OCI-LY7 (cell line): Measurements from ENCODE around the gene PDXK. TPM values are rescaled to one million over a fixed set of nuclear protein-coding genes. Genes with fewer than 3 reads are reported as not detected.

Experiments used
- BruUV-seq: library from RNA; stranded (reverse); fragments of 400-500 nt; replicated peaks from 2 replicates; lab custom pipeline; 2021; lab: Mats Ljungman, UMichigan
- CTCF ChIA-PET: fragments of 300-600 bp; sonication (Branson Sonifier 250); formaldehyde crosslinking; loops from one replicate; lab custom pipeline; 2022; ENCODE audit warnings: antibody characterized with exemption; ENCODE audit not compliant: unreplicated experiment; lab: Charles Lee
- POLR2A ChIA-PET: fragments of 300-600 bp; sonication (Branson Sonifier 250); formaldehyde crosslinking; loops from one replicate; lab custom pipeline; 2022; ENCODE audit warnings: antibody characterized with exemption; lab: Charles Lee
- DNase-seq: peaks from one replicate; pipeline ENCODE4 v3.0.0-alpha.2; 2015; ENCODE audit warnings: low spot score
- H2AFZ ChIP-seq: fragments of 200-600 bp; sonication (generic), shearing (Covaris generic); 2 replicates; pipeline ENCODE4 v1.6.1; 2014; ENCODE audit warnings: mild to moderate bottlenecking, antibody characterized with exemption, low read length, moderate library complexity
- H3K27ac ChIP-seq: fragments of 200-600 bp; sonication (generic); 2 replicates; pipeline ENCODE4 v1.5.1; 2014; ENCODE audit warnings: mixed run types, low read depth, mild to moderate bottlenecking, moderate library complexity, low read length, inconsistent platforms; ENCODE audit not compliant: poor library complexity, severe bottlenecking
- H3K36me3 ChIP-seq: fragments of 200-600 bp; sonication (generic); 2 replicates; pipeline ENCODE4 v1.6.1; 2014; ENCODE audit warnings: mild to moderate bottlenecking, antibody characterized with exemption, low read length, moderate library complexity, mixed read lengths; ENCODE audit not compliant: insufficient read depth
- H3K4me1 ChIP-seq: fragments of 200-600 bp; sonication (generic); 2 replicates; pipeline ENCODE4 v1.5.1; 2014; ENCODE audit warnings: mild to moderate bottlenecking, low read length; ENCODE audit not compliant: insufficient read depth, poor library complexity, severe bottlenecking
- H3K4me2 ChIP-seq: fragments of 200-600 bp; sonication (generic); 2 replicates; pipeline ENCODE4 v1.6.1; 2014; ENCODE audit warnings: mild to moderate bottlenecking, low read length
- H3K4me3 ChIP-seq: fragments of 200-600 bp; sonication (generic); 2 replicates; pipeline ENCODE4 v1.5.1; 2014; ENCODE audit warnings: mild to moderate bottlenecking, low read depth, low read length; ENCODE audit not compliant: poor library complexity, severe bottlenecking
- H3K79me2 ChIP-seq: fragments of 200-600 bp; sonication (generic); 2 replicates; pipeline ENCODE4 v1.6.1; 2016; ENCODE audit warnings: low read depth, mild to moderate bottlenecking, low read length, moderate library complexity, mixed read lengths; ENCODE audit not compliant: insufficient read depth
- H3K9me2 ChIP-seq: fragments of 200-600 bp; sonication (generic); 2 replicates; pipeline ENCODE4 v1.6.1; 2016; ENCODE audit warnings: mild to moderate bottlenecking, low read length, mixed read lengths; ENCODE audit not compliant: insufficient read depth
- H3K9me3 ChIP-seq: fragments of 200-600 bp; sonication (generic); 2 replicates; pipeline ENCODE4 v1.6.1; 2014; ENCODE audit warnings: mild to moderate bottlenecking, mixed run types, low read length, mixed read lengths
- H4K20me1 ChIP-seq: fragments of 200-600 bp; sonication (generic); 2 replicates; pipeline ENCODE4 v1.6.1; 2014; ENCODE audit warnings: mild to moderate bottlenecking, antibody characterized with exemption, low read length, moderate library complexity, mixed read lengths; ENCODE audit not compliant: insufficient read depth
- CTCF ChIP-seq: fragments of 200-600 bp; sonication (generic); conservative IDR thresholded peaks from 2 replicates; pipeline ENCODE4 v1.5.1; 2014; ENCODE audit warnings: mild to moderate bottlenecking, antibody characterized with exemption, low read length, moderate library complexity, mixed read lengths
- EZH2phosphoT487 ChIP-seq: fragments of 200-600 bp; sonication (generic); IDR thresholded peaks from 2 replicates; pipeline ENCODE4 v1.6.1; 2018; ENCODE audit warnings: low read depth, borderline replicate concordance, mild to moderate bottlenecking, mixed run types, antibody characterized with exemption, low read length, moderate library complexity, mixed read lengths
- intact Hi-C: fragments of 100-400 bp; cut with micrococcal nuclease; formaldehyde crosslinking; loops from one replicate; pipeline ENCODE4 v1.10.0; 2022; ENCODE audit not compliant: unreplicated experiment
- total RNA-seq, 2 experiments: library from RNA; depleted of rRNA in 1 of 2; stranded (reverse); fragments of >200 nt in 1 of 2; shearing (Covaris generic) in 1 of 2; gene quantifications; 2 replicates each; pipeline ENCODE4 v1.2.3, GENCODE V29; 2014 to 2022

PDXK gene
- total RNA-seq, 2 experiments from 2014 or later: 32.8 to 67.0 TPM

- Histone ChIP-seq H3K4me1 (peaks cover 28% of the 10 kb centered on the region), H3K4me3 (no peak overlapping the region), H3K79me2 (no peaks in the 10 kb centered on the region), H3K36me3 (no peaks in the 10 kb centered on the region), H3K9me3 (no peaks in the 10 kb centered on the region), H4K20me1 (no peaks in the 10 kb centered on the region), H2AFZ (no peak overlapping the region), H3K9me2 (no peaks in the 10 kb centered on the region), H3K4me2 (peak overlapping the region; percentile 27; the same call in 1 of the 2 replicates), H3K27ac (no peak overlapping the region)
- no peak for DNase-seq
- ChIA-PET CTCF (no interaction called here), POLR2A (interaction anchor here (0.8 kb wide), 1 partner anchor 14 kb away, joined by 4 read pairs; no protein-coding TSS in a partner anchor)
- TF ChIP-seq CTCF (no peak), EZH2phosphoT487 (no peak)
- BruUV-seq: no TSS peak
- intact Hi-C loops: no loop called here
Observed at GRCh38 chr21:43782431-43783097, 63.6 kb downstream of the PDXK start.

- Histone ChIP-seq H3K4me2 (peak overlapping the region; percentile 27; the same call in 1 of the 2 replicates), H3K9me2 (no peaks in the 10 kb centered on the region), H3K4me3 (no peak overlapping the region), H3K4me1 (peaks cover 28% of the 10 kb centered on the region), H4K20me1 (no peaks in the 10 kb centered on the region), H3K9me3 (no peaks in the 10 kb centered on the region), H3K79me2 (no peaks in the 10 kb centered on the region), H3K27ac (no peak overlapping the region), H3K36me3 (no peaks in the 10 kb centered on the region), H2AFZ (no peak overlapping the region)
- POLR2A ChIA-PET: interaction anchor here (0.8 kb wide), 1 partner anchor 15 kb away, joined by 4 read pairs; no protein-coding TSS in a partner anchor
- CTCF ChIA-PET: no interaction called here
- no TSS peak for BruUV-seq
- TF ChIP-seq CTCF (no peak), EZH2phosphoT487 (no peak)
- DNase-seq: no peak
- intact Hi-C loops: no loop called here
Observed at GRCh38 chr21:43783098-43783700, 64.3 kb downstream of the PDXK start.

GRCh38 chr21:43785134-43785533 lies 66.2 kb downstream of the PDXK start:
- Histone ChIP-seq H3K4me1 (peaks cover 17% of the 10 kb centered on the region), H3K9me2 (no peaks in the 10 kb centered on the region), H3K79me2 (peaks cover 7% of the 10 kb centered on the region), H2AFZ (no peak overlapping the region), H3K9me3 (no peaks in the 10 kb centered on the region), H3K4me2 (no peak overlapping the region), H4K20me1 (no peaks in the 10 kb centered on the region), H3K27ac (no peak overlapping the region), H3K36me3 (peaks cover 5% of the 10 kb centered on the region; the same call in 1 of the 2 replicates), H3K4me3 (no peak overlapping the region)
- CTCF ChIA-PET: no interaction called here
- no TSS peak for BruUV-seq
- intact Hi-C loops: no loop called here
- POLR2A ChIA-PET: no interaction called here
- DNase-seq: no peak
- no peak for TF ChIP-seq CTCF
- TF ChIP-seq EZH2phosphoT487: no peak
